AG04450 (cell line): ENCODE measurements around the gene SLC39A5. TPM values are rescaled to one million over a fixed set of nuclear protein-coding genes. Genes with fewer than 3 reads are reported as not detected.
A peak's percentile ranks its signal among the peaks of the same experiment; 100 is the strongest.

Experiments used
- CTCF ChIA-PET: fragments of 300-600, 350-600 bp; formaldehyde crosslinking; extraction: SDS; loops from one replicate; lab custom pipeline; 2022; ENCODE audit warnings: antibody characterized with exemption, inconsistent platforms; lab: Charles Lee
- POLR2A ChIA-PET: fragments of 350-600 bp; formaldehyde crosslinking; extraction: SDS; loops from one replicate; lab custom pipeline; 2021; ENCODE audit warnings: antibody characterized with exemption, inconsistent platforms; lab: Yijun Ruan, JAX
- DNase-seq: peaks from one replicate; pipeline ENCODE4 v3.0.0-alpha.2; 2011; ENCODE audit warnings: low read depth, low spot score
- H3K27ac ChIP-seq: one replicate; pipeline ENCODE4 v1.5.1; 2012; ENCODE audit warnings: low read depth, low read length, control low read depth
- H3K27me3 ChIP-seq: one replicate; pipeline ENCODE4 v1.6.0; 2012; ENCODE audit warnings: low read length; ENCODE audit not compliant: control insufficient read depth, insufficient read depth
- H3K4me3 ChIP-seq: 2 replicates; pipeline ENCODE4 v1.5.1; 2011; ENCODE audit warnings: mild to moderate bottlenecking, low read depth, low read length, control low read depth
- H3K9me3 ChIP-seq: 2 replicates; pipeline ENCODE4 v1.5.1; 2012; ENCODE audit warnings: low read length; ENCODE audit not compliant: control insufficient read depth, insufficient read depth
- CTCF ChIP-seq: IDR thresholded peaks from 2 replicates; pipeline ENCODE4 v1.5.1; 2011; ENCODE audit warnings: low read depth, low read length, control low read depth, inconsistent platforms
- polyA plus RNA-seq: library from polyadenylated mRNA; depleted of rRNA; stranded (reverse); fragments of >200 nt; gene quantifications from 2 replicates; pipeline ENCODE4 v1.2.3, GENCODE V29; 2011

The SLC39A5 gene
- polyA plus RNA-seq, 1 experiment: not detected

DNA sequence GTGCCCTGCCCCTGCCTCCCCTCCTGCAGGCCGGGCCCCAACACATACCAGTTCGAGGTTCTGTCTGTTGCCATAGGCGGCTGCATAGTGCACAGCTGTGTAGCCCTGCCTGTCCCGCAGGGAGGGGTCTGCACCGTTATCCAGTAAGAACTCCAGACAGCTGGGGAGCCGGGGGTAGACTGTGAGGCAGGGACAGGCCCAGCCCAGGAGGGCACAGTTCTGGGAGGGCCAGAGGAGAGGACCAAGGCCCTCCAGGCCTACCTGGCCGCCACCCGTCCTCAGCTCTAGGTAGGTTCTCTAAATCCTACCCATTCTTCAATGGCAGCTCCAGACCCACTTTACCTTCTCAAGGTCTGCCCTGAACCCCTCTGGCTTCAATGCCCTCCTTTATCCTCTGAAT lies 18.9 kb downstream of the SLC39A5 start:
- CTCF ChIA-PET: interaction anchor here (1.2 kb wide), 2 partner anchors 9 to 10 kb away, joined by 3 read pairs; no protein-coding TSS in a partner anchor
- POLR2A ChIA-PET: interaction anchor here (1.1 to 2.0 kb wide), 2 partner anchors 27 to 67 kb away, joined by 4 read pairs; partner anchors contain the start of genes CNPY2 and RNF41
- Histone ChIP-seq H3K9me3 (no peaks in the 10 kb centered on the region; the same call in 1 of the 2 replicates), H3K4me3 (no peak overlapping the region), H3K27ac (no peak overlapping the region), H3K27me3 (no peaks in the 10 kb centered on the region)
- DNase-seq: no peak
- no peak for TF ChIP-seq CTCF

GRCh38 chr12:56252649-56253048 lies 22.8 kb downstream of the SLC39A5 start:
- CTCF ChIA-PET: interaction anchor here (0.9 kb wide), 1 partner anchor 30 kb away, joined by 3 read pairs; no protein-coding TSS in a partner anchor
- POLR2A ChIA-PET: no interaction called here
- no peak for TF ChIP-seq CTCF
- H3K27ac ChIP-seq: no peak overlapping the region
- H3K4me3 ChIP-seq: no peak overlapping the region
- DNase-seq: no peak
- no peaks in the 10 kb centered on the region; the same call in 1 of the 2 replicates for H3K9me3 ChIP-seq
- no peaks in the 10 kb centered on the region for H3K27me3 ChIP-seq

- no peak overlapping the region for H3K4me3 ChIP-seq
- DNase-seq: no peak
- no peaks in the 10 kb centered on the region; the same call in 1 of the 2 replicates for H3K9me3 ChIP-seq
- TF ChIP-seq CTCF: no peak
- H3K27ac ChIP-seq: no peak overlapping the region
- H3K27me3 ChIP-seq: no peaks in the 10 kb centered on the region
- POLR2A ChIA-PET: no interaction called here
- CTCF ChIA-PET: interaction anchor here (0.9 kb wide), 1 partner anchor 30 kb away, joined by 3 read pairs; no protein-coding TSS in a partner anchor
These were observed 23.2 kb downstream of the SLC39A5 start for GRCh38 chr12:56253091-56253490.

GRCh38 chr12:56255671-56256070 lies 25.8 kb downstream of the SLC39A5 start:
- TF ChIP-seq CTCF: no peak
- ChIA-PET POLR2A (no interaction called here), CTCF (interaction anchor here (1.4 to 4.0 kb wide), 2 partner anchors 11 to 33 kb away, joined by 4 to 23 read pairs; partner anchors contain the start of gene COQ10A)
- H3K27ac ChIP-seq: no peak overlapping the region
- DNase-seq: no peak
- no peak overlapping the region for H3K4me3 ChIP-seq
- H3K27me3 ChIP-seq: no peaks in the 10 kb centered on the region
- no peaks in the 10 kb centered on the region; the same call in 1 of the 2 replicates for H3K9me3 ChIP-seq

- no peaks in the 10 kb centered on the region; the same call in 1 of the 2 replicates for H3K9me3 ChIP-seq
- DNase-seq: no peak
- peak; percentile 22; the same call in 1 of the 2 replicates for TF ChIP-seq CTCF
- ChIA-PET CTCF (interaction anchor here (0.7 to 4.0 kb wide), 6 partner anchors 9 to 137 kb away, joined by 3 to 23 read pairs (median 4); partner anchors contain the start of genes COQ10A and SMARCC2), POLR2A (interaction anchor here (0.5 to 0.8 kb wide), 4 partner anchors 10 to 94 kb away, joined by 3 to 7 read pairs (median 4); partner anchors contain the start of gene COQ10A)
- peak overlapping the region; percentile 31 for H3K27ac ChIP-seq
- no peaks in the 10 kb centered on the region for H3K27me3 ChIP-seq
- peak overlapping the region; percentile 77 for H3K4me3 ChIP-seq
These were observed 26.6 kb downstream of the SLC39A5 start for GRCh38 chr12:56256326-56256960.
